SU-DHL-6 (cell line): ENCODE data around the gene KERA.

Experiments used
- EZH2phosphoT487 ChIP-seq: fragments of 200-600 bp; sonication (generic), shearing (Covaris generic); conservative IDR thresholded peaks from 2 replicates; pipeline ENCODE4 v1.6.1; 2018; ENCODE audit warnings: mild to moderate bottlenecking, antibody characterized with exemption, low read length, moderate library complexity, mixed read lengths
- TF ChIP-seq, protein P1 (sequence below): fragments of 200-600 bp; sonication (generic); IDR thresholded peaks from one replicate; pipeline ENCODE4 v1.5.1; 2017; ENCODE audit warnings: antibody characterized with exemption, mild to moderate bottlenecking, low read length, moderate library complexity; ENCODE audit not compliant: insufficient read depth, poor library complexity, severe bottlenecking

DNA sequence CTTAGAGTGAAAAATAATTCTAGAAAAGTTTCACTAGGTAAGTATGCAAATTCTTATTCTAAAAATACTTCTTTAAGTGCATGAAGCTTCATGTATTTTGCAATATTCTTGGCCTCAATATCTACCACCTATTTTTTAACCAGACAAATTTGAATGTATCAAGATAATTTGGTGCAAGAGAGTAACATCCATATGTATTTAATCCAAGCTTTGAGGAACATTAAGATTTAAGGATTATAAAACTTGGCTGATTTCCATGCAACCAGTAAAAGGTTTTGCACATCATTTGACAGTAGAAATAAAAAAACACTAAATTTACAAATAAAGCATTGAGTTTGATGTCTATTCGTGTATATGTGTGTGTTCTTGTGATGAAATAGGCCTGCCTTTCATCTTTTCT, 45.8 kb upstream of the KERA start:
- TF ChIP-seq, protein P1, sequence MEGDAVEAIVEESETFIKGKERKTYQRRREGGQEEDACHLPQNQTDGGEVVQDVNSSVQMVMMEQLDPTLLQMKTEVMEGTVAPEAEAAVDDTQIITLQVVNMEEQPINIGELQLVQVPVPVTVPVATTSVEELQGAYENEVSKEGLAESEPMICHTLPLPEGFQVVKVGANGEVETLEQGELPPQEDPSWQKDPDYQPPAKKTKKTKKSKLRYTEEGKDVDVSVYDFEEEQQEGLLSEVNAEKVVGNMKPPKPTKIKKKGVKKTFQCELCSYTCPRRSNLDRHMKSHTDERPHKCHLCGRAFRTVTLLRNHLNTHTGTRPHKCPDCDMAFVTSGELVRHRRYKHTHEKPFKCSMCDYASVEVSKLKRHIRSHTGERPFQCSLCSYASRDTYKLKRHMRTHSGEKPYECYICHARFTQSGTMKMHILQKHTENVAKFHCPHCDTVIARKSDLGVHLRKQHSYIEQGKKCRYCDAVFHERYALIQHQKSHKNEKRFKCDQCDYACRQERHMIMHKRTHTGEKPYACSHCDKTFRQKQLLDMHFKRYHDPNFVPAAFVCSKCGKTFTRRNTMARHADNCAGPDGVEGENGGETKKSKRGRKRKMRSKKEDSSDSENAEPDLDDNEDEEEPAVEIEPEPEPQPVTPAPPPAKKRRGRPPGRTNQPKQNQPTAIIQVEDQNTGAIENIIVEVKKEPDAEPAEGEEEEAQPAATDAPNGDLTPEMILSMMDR = no peak
- TF ChIP-seq EZH2phosphoT487 = no peak
